WI38 (cell line): ENCODE measurements around the gene SLC47A1.
"Not testable (repeated sequence)": the region's sequence is repeated elsewhere in the genome, so short reads cannot be mapped to it uniquely, and the experiment has no call there.

ENCODE experiments used
- H3K4me3 ChIP-seq: 2 replicates; pipeline ENCODE4 v1.5.1; 2011; ENCODE audit warnings: low read depth, mild to moderate bottlenecking, control low read depth, low read length
- CTCF ChIP-seq: IDR thresholded peaks from 2 replicates; pipeline ENCODE4 v1.5.1; 2012; ENCODE audit warnings: low read depth, mild to moderate bottlenecking, control low read depth, low read length

Gene SLC47A1

GRCh38 chr17:19574956-19575355 lies 41.3 kb downstream of the SLC47A1 start:
- no peak for TF ChIP-seq CTCF

GRCh38 chr17:19578545-19578944 lies 44.9 kb downstream of the SLC47A1 start:
- no peak for TF ChIP-seq CTCF
- H3K4me3 ChIP-seq = no peak overlapping the region

More at GRCh38 chr17:19574956-19575355, 41.3 kb downstream of the SLC47A1 start:
- no peak overlapping the region for H3K4me3 ChIP-seq

GRCh38 chr17:19579192-19579761 lies 45.6 kb downstream of the SLC47A1 start:
- H3K4me3 ChIP-seq = no peak overlapping the region
- no peak for TF ChIP-seq CTCF

DNA sequence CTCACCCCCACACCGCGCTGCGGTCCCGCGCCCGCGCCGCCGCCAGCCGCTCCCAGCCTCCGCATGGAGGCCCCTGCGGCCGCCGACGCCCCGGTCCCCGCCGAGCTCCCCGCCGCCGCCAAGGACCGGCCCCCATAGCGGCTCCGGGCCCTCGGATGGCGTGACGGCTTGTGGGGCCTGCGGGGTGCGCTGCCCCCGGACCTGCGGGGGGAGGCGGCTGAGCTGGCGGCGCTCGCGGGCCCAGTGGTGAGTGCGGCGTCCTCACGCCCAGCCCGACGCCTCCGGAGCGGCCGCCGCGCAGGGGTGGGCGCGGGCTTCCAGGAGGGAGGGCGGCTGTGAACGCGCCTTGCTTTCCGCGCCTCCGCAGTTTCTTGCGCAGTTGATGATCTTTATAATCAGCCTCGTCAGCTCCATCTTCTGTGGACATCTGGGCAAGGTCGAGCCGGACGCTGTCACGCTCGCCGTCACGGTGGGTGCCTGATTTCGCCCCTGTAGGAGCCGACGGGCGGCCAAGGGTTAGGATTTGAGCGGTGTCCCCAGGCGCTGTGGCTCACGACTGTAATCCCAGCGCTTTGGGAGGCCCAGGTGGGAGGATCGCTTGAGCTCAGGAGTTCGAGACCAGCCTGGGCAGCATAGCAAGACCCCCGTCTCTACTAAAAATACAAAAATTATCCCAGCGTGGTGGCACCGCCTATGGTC lies 46.4 kb downstream of the SLC47A1 start:
- TF ChIP-seq CTCF = no peak
- H3K4me3 ChIP-seq = no peak overlapping the region

DNA sequence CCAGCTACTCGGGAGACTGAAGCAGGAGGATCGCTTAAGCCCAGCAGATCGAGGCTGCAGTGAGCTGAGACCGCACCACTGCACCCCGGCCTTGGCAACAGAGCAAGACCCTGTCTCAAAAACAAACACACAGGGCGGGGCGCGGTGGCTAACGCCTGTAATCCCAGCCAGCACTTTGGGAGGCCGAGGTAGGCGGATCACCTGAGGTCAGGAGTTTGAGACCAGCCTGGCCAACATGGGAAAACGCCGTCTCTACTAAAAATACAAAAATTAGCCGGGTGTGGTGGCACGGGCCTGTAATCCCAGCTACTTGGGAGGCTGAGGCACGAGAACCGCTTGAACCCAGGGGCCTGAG lies 46.9 kb downstream of the SLC47A1 start:
- not testable (repeated sequence) for H3K4me3 ChIP-seq

DNA sequence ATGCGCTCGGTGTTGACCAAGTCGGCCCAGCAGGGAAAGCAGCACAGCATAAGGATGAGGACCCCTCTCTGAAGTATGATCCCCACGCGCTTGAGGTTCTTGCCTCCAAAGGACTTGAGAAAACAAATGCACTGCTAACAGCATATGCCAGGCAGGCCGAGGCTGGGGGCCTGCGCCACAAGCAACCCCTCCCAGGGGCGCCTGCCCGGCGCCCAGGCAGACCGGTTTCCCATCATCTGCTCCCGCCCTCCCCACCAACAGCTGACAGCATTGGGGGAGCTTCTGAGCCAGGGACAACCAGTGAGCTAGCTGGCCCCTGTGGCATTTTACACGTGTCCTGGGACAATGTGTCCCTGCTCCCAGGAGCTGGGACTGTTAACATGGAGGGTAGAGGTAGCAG lies 48.5 kb downstream of the SLC47A1 start:
- H3K4me3 ChIP-seq = not testable (repeated sequence)

DNA sequence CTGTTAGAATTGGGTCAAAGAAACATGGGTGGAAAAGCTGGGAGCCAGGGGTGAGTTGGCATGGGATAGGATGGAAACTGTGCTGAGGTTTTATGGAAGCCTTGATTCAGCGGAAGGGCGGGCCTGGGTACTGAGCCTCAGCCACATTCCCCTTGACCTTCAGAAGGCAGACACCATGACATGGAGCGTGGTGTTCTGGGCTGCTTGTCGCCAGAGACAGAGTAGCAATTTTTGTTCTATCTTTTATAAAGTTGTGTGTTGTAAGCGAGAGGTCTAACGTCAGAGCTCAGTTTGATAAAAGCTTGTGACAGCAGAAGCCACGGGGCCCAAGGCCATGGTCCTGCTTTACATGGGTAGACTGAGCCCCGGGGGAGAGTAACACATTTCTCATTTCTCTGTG lies 50.2 kb downstream of the SLC47A1 start:
- TF ChIP-seq CTCF = no peak
- H3K4me3 ChIP-seq = no peak overlapping the region

DNA sequence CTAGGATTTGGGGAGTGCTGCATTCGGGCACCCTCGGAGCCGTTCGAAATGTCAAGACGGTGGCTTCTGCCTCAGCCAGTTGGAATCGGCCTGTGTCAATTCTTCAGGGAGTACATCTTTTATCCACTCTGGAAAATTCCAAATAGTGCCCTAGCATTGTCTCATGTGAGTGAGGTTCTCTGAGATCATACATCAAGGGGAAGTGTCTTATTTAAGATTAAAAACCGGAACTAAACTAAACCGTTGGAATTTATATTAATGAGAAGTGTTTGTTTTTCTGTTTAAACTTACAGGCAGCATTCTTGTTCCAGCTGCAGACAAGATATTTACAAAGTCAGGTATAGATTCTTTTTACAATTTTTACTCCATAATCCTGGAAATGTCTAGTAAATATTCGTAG lies 56.8 kb downstream of the SLC47A1 start:
- H3K4me3 ChIP-seq = no peak overlapping the region
- no peak for TF ChIP-seq CTCF
